Stimulated activated CD8-positive, alpha-beta memory T cell treated with anti-CD3 and anti-CD28 coated beads, Interleukin-7, amount 100 ng/mL, for 4 hours (primary cell): Measurements from ENCODE around the gene VWA3A.
"Not testable (repeated sequence)": the region's sequence is repeated elsewhere in the genome, so short reads cannot be mapped to it uniquely, and the experiment has no call there.

Source experiments
- DNase-seq, 2 donors: peaks; one replicate each; pipeline ENCODE4 v3.0.0-alpha.2; 2020; ENCODE audit warnings: low read depth in 2 of 2

The VWA3A gene

DNA sequence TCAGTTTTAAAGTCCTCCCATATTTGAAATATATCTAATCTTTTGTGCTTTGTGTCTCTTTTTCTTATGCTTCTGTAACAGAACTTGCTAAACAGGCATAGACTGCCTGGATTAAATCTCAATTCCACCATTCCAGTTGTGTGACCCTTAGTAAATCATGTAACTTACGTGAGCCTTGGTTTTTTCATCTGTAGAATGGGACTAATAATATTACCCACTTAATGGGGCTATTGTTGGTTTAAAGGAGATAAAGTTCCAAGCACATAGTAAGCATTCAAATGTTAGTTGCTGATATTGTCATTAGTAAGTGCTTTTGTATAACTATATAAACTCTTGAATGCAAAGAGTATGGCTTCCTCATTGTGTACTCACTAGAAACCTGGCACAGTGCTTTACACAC, 5.9 kb upstream of the VWA3A start:
- no peak for DNase-seq

DNA sequence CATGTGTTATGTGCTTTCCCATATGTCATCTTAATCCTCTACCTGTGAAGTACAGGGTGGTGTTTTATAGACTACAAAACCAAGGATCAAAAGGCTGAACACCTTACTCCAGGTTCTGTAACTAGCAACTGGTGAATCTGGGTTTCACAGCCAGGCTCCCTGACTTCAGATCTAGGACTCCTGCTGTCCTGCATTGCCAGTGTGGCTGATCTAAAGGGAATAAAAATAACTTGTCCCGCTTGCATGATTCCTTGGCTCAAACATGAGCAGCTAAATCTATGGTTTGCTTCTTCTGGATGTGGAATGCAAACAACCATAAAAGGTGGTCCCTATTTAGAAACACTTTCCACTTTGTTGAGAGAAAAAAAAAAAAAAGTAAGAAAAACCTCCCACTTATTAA, 3.7 kb upstream of the VWA3A start:
- no peak for DNase-seq

DNA sequence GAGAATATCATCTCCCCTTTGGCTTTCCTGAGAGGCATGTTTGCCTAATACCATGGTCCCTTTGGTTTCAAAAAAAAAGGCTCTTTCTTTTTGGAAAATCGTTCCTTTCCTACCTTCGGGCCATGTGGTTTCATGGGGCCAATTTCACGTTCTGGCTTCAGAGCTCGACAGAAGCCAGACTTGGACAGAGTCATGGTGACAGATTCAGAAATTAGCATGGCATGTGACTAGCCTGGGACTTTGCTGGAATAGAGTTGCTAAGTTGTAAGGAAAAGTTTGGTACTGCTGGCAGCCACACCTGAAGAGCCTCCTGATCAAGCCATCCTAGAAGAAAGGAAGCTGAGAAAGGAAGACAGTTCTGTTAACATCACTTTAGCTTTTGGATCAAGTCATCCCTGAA, 2.4 kb upstream of the VWA3A start:
- DNase-seq, result no peak

DNA sequence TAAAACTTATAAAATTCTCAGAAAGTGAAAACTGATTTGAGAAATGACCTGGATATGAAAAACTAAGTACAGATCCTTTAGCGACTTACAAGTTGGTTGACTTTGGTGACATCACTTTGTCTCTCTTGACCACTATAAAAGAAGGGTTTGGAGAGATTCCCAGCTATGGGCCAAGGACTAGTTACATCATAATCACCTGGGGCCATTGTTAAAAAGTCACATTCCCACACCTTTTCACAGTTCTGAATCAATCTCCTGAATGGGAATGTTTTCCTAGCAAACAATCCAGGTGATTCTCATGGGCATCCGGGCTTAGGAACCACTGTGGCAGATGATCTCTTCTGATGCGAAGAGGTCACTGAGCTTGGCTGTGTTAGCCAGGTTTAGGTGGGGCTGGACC, 620 bp upstream of the VWA3A start:
- no peak for DNase-seq

DNA sequence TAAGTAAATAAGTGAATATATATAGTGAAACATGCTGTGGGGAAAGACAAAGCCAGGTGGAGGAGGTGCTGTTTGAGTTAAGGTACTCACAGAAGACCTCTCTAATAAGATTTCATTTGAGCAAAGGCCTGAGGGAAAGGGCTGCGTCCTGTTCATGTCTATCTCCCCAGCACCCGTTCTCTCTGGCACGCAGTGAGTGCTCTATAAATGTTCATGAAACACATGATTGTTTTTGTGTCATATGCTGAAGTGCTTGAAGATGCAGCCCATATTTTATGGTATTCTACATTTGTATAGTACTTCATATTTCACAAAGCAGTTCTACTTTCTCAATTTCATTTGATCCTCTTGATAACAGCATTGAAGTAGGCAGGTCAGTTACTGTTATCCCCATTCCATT, 990 bp downstream of the VWA3A start:
- no peak for DNase-seq

DNA sequence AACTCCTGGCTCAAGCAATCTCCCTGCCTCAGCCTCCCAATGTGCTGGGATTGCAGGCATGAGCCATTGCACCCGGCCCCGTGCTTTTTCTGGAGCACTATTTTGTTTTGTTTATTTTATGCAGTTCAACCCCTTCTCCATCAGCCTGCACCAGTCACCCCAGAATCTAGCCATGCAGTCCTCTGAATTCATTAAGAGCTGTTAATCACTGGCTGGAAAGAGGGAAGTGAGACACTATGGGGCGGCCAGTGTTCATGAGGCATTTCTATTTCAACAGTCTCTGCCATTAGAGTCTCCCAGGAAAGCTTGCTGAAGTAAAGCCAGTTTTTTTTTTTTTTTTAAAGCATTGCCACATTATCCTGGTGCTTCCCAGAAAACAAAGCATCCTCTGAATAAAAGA, 1.7 kb downstream of the VWA3A start:
- no peak for DNase-seq

DNA sequence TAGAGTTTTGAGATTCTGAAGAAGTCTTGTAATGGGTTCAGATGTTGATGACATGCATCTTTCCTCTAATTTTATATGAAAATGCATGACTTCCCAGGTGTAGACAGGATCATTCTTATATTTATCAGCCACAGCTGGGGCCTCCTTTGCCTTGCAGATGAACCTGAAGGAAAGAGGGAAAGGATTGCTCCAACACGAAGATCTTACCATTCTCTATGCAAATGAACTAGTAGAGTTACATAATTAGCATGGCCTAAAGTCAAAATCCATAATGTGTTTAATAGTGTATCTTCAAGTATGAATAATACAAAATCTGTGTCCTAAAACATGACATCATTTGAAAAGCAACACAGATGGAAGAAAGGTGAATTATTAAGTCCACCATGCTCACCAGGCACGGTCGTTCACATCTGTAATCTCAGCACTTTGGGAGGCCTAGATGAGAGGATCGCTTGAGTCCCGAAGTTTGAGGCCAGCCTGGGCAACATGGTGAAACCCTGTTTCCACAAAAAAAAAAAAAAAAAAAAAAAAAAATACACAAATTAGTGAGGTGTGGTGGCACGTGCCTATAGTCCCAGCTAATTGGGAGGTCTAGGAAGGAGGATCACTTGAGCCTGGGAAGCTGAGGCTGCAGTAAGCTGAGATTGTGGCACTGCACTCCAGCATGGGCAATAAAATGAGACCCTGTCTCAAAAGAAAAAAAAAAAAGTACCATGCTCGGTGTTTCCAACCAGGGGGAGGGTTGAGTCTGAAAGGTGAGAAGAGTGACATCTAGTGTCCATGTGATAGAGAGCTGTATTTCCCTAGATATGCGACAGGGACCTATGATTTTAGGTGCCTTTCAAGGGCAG, 6.3 kb downstream of the VWA3A start:
- no peak for DNase-seq

DNA sequence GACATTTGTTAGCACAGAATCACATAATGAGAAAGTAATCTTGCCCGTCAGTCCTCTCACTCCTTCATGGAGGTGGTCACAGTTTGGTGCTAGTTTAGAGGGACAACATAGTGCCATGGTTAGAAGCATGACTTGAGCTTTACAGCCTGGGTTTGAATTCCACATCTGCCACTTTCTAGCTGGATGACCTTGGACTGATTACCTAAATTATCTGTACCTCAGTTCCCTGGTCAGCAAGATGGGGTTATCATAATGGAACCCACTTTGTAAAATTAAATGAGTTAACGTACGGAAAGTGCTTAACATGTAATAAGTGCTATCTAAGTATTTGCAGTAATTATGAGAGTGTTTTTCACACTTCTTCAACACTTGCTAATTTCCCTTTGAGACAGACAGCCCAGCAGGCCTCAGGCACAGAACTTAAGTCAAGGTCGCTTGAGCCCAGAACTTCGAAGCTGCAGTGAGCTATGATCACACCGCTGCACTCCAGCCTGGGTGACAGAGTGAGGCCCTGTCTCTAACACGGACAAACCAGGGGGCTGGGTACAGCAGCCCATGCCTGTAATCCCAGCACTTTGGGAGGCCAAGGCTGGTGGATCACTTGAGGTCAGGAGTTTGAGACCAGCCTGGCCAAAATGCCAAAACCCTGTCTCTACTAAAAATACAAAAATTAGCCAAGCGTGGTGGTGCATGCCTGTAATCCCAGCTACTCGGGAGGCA, 7.1 kb downstream of the VWA3A start:
- DNase-seq, result no peak

DNA sequence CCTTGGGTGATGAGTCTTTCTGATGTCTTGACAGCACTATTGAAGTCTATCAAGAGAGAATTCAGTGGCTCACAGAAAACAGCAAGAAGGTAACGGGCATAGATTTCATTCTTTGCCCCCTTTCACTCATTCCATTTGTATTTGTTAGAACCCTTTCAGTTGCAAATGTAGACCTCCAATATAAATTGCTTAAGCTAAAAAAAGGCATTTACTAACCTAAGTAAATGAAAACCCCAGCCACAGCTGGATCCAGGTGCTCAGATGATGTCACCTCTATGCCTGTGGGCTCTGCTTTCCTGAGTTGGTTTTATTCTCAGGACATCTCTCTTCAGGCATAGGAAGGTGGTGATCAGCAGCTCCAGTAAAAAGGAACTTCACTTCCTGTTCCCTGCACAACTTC, 11.1 kb downstream of the VWA3A start:
- DNase-seq, result no peak

DNA sequence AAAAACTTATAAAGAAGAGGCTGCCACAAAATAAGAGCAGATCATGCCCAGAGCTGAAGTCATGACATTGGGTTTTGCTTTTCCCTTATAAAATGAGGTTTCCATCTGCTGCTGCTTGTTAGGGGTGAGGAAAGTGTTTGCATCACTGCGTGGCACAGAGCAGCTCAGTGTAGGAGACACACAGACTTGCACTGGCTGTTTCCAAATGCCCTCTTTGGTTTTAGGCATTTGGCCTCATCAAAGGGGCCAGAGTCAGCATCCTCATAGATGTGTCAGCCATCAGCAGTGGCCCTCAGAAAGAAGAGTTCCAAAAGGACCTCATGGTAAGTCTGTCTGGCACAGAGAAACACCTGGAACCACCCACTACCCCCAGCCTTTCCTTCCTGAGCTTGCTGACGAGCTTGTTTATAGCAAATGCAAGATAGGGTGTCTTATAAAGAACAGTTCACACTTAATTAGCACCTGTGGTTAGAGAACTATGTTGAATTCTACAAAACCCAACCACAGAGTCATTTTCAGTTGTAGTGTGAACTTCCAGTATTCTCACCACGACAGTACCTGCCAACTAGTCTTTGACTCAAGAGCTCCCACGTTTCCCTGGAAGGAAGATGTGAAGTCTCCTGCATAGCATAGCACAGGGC, 17.0 kb downstream of the VWA3A start:
- no peak for DNase-seq

DNA sequence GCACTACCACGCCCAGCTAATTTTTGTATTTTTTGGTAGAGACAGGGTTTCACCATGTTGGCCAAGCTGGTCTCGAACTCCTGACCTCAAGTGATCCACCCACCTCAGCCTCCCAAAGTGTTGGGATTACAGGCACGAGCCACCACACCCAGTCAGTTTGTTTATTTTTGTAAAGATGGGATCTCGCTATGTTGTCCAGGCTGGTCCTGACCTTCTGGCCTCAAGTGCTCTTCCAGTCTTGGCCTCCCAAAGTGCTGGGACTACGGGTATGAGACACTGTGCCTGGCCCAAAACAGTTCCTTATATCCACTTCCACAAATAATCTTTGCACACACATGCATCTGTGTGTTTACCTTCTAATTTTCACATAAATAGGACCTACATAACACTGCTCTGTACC, 19.3 kb downstream of the VWA3A start:
- DNase-seq, result not testable (repeated sequence)

DNA sequence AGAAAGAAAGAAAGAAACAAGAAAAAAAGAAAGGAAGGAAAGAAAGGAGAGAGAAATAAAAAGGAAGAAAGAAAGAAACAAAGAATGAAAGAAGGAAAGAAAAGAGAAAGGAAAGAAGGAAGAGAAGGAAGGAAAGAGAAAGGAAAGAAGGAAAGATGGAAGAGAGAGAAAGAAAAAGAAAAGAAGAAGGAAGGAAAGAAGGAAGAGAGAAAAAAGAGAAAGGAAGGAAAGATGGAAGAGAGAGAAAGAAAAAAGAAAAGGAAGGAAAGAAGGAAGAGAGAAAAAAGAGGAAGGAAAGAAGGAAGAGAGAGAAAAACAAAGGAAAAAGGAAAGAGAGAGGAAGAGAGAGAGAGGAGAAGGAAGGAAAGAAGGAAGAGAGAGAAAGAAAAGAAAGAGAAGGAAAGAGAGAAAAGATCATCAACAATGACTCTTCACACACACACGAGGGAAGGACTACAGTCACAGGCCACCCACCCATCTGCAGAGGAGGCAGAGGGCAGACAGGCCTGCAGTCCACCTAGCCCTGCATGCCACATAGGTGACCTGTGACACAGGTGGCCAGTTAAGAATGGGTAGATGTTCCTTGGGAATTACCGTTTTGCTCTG, 23.9 kb downstream of the VWA3A start:
- no peak for DNase-seq

DNA sequence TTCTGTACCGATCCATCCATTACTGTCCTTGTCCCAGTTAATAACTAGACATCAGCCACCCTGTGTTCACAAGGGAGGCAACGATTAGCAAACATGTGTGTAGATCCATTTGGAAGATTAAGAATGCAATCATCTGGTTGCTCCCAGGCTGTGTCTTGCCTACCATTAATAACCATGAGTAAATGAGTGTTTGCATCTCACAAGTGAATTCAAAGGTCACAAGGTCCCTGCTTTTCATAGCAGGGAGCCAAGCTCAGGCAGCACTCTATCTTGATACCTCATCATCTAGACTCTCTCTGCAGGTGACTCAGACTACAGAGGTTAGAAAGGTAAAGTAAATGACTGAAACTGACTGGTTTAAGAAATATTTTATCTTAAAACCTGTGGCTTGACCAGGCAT, 25.3 kb downstream of the VWA3A start:
- DNase-seq, result no peak

DNA sequence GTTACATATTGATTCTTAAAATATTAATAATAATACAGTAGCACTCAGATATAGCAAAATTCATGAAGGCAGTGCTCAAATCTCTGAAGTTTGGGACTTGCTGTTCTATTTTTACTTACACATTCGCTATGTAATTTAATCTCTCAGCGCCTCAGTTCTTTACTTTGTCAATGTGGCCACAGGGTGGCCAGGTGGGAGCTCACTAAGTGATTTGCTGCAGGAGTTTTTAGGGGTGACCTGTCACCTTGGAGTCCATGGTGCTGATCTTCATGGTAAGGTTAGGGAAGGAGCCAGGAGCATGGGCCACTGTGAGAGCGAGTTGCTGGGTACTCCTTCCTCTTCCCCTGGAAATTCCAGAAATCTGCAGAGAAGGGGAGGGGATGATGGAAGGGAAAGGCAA, 28.1 kb downstream of the VWA3A start:
- no peak for DNase-seq

DNA sequence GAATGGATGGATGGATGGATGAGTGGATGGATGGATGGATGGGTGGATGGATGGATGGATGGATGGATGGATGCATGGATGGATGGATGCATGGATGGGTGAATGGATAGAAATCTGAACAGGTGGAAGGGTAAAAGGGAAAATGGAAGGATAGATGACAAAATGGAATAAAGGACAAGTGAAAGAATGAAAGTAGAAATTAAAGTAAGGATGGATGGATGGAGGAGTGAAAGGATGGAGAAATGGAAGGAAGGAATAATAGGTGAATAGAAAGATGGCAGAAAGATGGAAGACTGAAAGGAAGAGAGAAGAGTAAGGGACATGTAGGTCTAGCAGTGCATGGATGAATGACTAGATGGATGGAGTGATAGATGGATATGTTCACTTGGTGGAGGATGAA, 29.9 kb downstream of the VWA3A start:
- DNase-seq, result no peak

DNA sequence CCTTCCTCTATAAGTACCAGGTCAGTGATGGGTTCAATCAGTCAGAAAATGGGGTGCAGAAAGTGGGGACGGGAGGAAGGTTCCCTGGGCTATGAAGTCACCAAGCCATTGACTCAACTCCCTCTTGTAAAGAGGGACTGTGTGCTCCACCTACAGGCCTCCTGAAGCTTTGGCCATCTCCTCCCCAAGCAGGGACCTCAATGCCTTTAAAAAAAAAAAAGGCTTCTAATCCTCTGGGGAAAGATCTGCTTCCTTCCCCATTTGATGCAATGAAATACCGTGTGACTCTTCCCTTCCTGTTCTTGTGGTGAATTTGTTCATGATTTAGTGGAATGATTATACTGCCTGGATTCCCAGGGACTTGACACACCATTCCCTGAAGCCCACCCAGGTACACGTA, 30.8 kb downstream of the VWA3A start:
- no peak for DNase-seq

DNA sequence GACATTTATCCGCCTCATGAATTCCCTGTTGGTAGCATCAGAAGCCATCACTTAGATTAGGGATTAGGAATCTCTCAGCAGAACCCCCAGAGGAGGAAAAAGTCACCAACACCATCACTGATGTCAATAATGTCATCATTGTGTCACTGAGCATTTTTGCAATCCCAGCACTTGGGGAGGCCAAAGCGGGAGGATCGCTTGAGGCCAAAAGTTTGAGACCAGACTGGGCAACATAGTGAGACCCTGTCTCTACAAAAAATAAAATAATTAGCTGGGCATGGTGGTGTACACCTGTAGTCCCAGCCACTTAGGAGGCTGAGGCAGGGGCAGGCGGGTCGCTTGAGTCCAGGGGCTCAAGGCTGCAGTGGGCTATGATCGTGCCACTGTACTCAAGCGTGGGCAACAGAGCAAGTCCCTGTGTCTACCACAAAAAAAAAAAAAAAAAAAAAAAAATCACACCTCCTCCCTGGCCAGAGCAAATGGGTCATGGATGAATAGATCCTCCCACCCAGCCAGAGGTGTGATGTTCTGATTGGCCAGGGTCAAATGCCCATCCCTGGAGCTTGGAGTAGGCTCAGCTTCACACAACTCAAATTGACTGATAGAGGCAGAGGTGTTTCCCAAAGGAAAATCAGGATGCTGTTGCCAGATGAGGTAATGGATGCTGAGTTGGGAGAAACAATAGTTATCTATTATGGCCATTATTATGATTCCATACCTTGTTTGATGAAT, 31.6 kb downstream of the VWA3A start:
- DNase-seq, result no peak

DNA sequence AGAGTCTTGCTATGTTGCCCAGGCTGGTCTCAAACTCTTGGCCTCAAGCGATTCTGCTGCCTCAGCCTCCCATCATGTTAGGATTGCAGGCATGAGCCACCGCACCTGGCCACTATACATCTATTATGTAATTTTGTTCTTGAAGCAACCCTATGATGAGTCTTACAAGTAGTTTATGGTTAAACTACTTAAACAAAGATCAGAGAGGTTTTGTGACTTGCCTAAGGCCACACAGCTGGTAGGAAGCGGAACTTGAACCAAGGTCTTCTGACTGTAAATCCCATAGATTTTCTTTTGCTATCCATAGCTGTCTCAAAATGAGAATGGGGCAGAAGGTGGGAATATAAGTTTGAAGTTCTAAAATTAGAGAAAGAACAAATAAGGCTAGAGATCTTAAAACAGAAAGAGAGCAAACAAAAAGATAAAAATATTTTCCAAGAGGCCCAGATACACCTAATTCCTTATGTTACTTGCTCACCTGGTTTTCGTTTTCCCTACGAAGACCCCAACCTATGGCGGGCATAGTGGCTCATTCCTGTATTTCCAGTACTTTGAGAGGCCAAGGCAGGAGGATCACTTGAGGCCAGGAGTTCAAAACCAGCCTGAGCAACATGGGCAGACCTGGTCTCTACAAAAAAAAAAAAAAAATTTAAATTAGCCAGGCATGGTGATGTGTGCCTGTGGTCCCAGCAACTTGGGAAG, 32.4 kb downstream of the VWA3A start:
- DNase-seq, result no peak

DNA sequence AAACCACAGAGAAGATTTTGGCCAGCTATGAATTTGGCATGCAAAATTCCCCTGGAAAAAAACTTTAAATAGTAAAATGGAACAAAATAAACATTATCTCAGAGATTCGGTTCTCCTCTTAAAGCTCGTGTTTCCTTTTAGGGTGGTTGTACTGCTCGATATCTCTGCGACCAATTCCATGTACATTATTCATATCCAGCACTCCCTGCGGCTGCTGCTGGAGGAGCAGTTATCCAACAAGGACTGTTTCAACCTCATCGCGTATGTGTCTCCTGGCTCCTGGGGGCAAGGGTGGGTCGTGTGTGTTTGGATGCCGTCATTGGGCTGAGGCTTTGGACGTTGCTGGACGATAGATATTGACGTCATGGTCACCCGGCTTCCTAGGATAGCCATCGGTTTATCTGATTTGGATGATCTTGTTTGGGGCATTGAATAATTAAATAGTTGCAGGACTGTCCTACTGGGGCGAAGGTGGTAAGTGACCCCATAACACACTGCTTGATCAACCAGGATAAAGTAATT, 33.8 kb downstream of the VWA3A start:
- no peak for DNase-seq

DNA sequence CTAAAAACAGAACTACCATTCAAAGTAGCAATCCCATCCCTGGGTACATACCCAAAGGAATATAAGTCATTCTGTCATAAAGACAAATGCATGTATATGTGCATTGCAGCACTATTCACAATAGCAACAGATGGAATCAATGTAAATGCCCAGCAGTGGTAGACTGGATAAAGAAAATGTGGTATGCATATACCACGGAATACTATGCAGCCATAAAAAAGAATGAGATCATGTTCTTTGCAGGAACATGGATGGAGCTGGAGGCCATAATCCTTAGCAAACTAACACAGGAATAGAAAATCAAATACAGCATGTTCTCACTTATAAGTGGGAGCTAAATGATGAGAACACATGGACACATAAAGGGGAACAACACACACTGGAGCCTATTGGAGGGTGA, 36.2 kb downstream of the VWA3A start:
- DNase-seq, result not testable (repeated sequence)

DNA sequence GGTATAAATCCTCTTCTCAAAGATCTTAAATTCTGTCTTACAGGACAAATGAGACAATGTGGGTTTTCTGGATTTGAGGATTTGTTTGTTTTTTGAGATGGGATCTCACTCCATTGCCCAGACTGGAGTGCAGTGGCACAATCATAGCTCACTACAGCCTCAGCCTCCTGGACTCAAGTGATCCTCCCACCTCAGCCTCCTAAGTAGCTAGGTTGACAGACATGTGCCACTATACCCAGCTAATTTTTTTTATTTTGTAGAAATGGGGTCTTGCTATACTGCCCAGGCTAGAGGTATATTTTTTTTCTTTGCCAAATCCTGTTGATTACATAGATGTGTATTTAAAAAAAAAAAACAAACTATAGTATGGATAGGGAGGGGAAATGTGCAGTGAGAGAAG, 38.2 kb downstream of the VWA3A start:
- no peak for DNase-seq
